Measurements from ENCODE around the gene USP28.
"Not testable (repeated sequence)": the region's sequence is repeated elsewhere in the genome, so short reads cannot be mapped to it uniquely, and the experiment has no call there.

The USP28 gene

GRCh38 chr11:113773092-113773415 lies 102.3 kb downstream of the USP28 start:
- peak; percentile 17 for DNase-seq

GRCh38 chr11:113771964-113772363 lies 103.4 kb downstream of the USP28 start:
- DNase-seq = no peak

GRCh38 chr11:113764527-113765219 lies 110.7 kb downstream of the USP28 start:
- DNase-seq = no peak

- DNase-seq = not testable (repeated sequence)
Observed at GRCh38 chr11:113763040-113763439, 112.3 kb downstream of the USP28 start.

- no peak for DNase-seq
Observed at GRCh38 chr11:113760241-113760640, 115.1 kb downstream of the USP28 start.

- no peak for DNase-seq
Observed at GRCh38 chr11:113752932-113753331, 122.4 kb downstream of the USP28 start.

All from fibroblast of skin of scalp (primary cell).